Stimulated activated CD4-positive, alpha-beta T cell treated with anti-CD3 and anti-CD28 coated beads, Interleukin-2, amount 100 ng/mL, for 4 hours (primary cell): Measurements from ENCODE around the gene CYTH2.

Experiments used
- DNase-seq: peaks from one replicate; pipeline ENCODE4 v3.0.0-alpha.2; 2020; ENCODE audit warnings: low read depth

Gene CYTH2

GRCh38 chr19:48469289-48469881 is at the start of gene CYTH2:
Gene CYTH2 (plus strand): TSS chr19:48469369. CDS start chr19:48469508, 139 bp downstream.
- peak; percentile 31 for DNase-seq

GRCh38 chr19:48421548-48421947 is 47.6 kb upstream of the CYTH2 start:
- DNase-seq: no peak

GRCh38 chr19:48424694-48425219 is 44.4 kb upstream of the CYTH2 start:
- DNase-seq: no peak

GRCh38 chr19:48428670-48429069 is 40.5 kb upstream of the CYTH2 start:
- no peak for DNase-seq

GRCh38 chr19:48433337-48433736 is 35.8 kb upstream of the CYTH2 start:
- DNase-seq: no peak

DNA sequence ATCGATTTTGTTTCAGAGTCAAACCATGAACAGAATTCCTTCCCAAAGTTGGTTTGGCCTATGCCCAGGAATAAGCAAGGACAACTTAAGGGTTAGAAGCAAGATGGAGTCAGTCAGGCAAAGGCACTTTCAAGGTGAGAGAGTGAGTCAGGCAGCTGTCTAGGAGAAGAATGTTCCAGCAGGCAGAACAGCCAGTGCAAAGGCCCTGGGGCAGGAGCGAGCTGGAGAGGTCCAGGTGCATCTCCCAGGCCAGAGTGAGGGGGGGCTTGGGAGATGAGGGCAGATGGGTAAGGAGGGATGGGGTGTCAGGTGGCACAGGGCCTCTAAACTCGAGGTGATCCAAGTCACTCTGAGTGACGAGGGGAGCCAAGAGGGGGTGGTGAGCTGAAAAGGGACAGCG is 32.6 kb upstream of the CYTH2 start:
- no peak for DNase-seq

GRCh38 chr19:48441360-48442050 is 27.7 kb upstream of the CYTH2 start:
- DNase-seq: no peak

GRCh38 chr19:48442116-48443035 is 26.8 kb upstream of the CYTH2 start:
- no peak for DNase-seq

GRCh38 chr19:48443256-48443655 is 25.9 kb upstream of the CYTH2 start:
- no peak for DNase-seq

GRCh38 chr19:48443731-48444128 is 25.4 kb upstream of the CYTH2 start:
- no peak for DNase-seq

- no peak for DNase-seq
Measured at GRCh38 chr19:48444129-48444935, 24.8 kb upstream of the CYTH2 start.

DNA sequence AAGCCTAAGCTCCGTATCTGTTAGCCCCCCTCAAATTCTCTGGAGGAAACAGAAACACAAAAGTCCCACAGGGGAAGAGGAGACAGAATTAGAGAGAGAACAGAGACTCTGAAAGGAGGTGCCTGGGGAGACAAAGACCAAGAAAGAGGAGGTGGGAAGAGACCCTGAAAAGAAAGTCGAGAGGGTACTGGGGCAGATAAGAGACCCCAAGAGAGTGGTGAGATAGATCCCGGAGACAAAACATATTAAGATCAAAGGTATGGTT is 24.3 kb upstream of the CYTH2 start:
- DNase-seq: no peak

- no peak for DNase-seq
Measured at GRCh38 chr19:48445256-48445605, 23.9 kb upstream of the CYTH2 start.

DNA sequence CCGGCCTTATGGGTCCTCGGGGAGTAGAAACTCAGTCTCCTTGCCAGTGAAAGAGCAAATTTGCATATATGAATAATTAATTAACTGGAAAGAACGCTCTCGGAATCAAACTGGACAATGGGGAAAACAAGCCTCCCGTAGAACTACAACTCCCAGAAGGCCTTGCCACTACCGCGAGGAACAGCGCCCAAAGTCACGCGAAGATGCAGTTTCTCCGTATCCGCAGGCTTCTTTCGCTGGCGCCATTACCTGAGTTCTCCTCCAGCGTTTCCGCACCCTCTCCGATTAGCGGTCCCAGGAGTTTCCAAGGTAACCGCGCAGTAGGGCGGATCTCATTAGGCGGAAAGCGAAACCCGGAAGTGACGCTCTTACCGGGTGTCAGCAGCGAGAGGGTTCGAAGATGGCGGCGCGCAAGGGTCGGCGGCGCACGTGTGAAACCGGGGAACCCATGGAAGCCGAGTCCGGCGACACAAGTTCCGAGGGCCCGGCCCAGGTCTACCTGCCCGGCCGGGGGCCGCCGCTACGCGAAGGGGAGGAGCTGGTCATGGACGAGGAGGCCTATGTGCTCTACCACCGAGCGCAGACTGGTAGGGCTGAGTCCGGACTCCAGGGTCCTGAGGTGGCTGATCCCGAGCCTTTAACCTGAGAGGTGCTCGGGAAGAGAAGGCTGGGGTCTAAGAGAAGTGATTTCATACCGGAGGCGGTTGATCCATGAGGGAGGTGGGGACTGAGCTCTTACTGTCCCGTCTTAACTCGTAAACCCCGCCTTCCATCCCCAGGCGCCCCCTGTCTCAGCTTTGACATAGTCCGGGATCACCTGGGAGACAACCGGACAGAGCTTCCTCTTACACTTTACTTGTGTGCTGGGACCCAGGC is 23.3 kb upstream of the CYTH2 start, which contains the start of gene GRWD1:
TSS of gene GRWD1 (plus strand) at position 378 of the 876 bp plus-strand sequence. CDS start at position 401, 23 bp downstream.
- peak; percentile 94 for DNase-seq

- DNase-seq: no peak
Measured at GRCh38 chr19:48446579-48446978, 22.6 kb upstream of the CYTH2 start.

- no peak for DNase-seq
Measured at GRCh38 chr19:48448563-48448962, 20.6 kb upstream of the CYTH2 start.

DNA sequence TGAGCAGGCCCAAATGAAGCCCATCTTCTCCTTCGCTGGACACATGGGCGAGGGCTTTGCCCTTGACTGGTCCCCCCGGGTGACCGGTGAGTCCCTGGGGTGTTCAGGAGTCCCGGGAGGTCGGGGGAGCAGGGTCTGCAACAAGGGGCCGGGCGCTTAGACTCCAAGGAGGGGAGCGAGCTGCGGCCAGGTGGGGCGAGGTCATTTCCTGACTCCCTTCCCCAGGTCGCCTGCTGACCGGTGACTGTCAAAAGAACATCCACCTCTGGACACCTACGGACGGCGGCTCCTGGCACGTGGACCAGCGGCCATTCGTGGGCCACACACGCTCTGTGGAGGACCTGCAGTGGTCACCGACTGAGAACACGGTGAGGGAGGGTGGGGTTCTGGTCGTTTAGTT is 18.7 kb upstream of the CYTH2 start:
- DNase-seq: no peak

DNA sequence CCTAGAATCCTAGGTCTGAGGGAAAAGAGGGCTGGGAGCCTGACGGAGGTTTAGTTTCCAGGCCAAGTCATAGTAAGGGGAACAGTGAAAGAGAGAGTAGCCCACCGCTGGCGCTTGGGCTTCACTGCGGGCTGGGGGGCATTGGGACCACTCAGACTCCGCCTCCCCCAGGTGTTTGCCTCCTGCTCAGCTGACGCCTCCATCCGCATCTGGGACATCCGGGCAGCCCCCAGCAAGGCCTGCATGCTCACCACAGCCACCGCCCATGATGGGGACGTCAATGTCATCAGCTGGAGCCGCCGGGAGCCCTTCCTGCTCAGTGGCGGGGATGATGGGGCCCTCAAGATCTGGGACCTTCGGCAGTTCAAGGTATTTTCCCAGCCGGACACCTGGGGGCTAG is 18.3 kb upstream of the CYTH2 start:
- DNase-seq: no peak

- DNase-seq: no peak
Measured at GRCh38 chr19:48451624-48452023, 17.5 kb upstream of the CYTH2 start.

GRCh38 chr19:48452289-48453190 is 16.6 kb upstream of the CYTH2 start:
- no peak for DNase-seq
